GM18502 (cell line): Measurements from ENCODE around the gene ARRB1.

Experiments used
- ATAC-seq: cut with Tn5 transposase; IDR thresholded peaks from one replicate; pipeline ENCODE4 v1.9.1; 2021; ENCODE audit warnings: mild to moderate bottlenecking; ENCODE audit not compliant: unreplicated experiment, poor library complexity

ARRB1 gene

GRCh38 chr11:75325713-75326438 is 25.6 kb downstream of the ARRB1 start:
- ATAC-seq = no peak

GRCh38 chr11:75324740-75325139 is 26.7 kb downstream of the ARRB1 start:
- ATAC-seq = no peak

GRCh38 chr11:75324189-75324588 is 27.3 kb downstream of the ARRB1 start:
- no peak for ATAC-seq

- no peak for ATAC-seq
Measured at GRCh38 chr11:75323609-75324008, 27.9 kb downstream of the ARRB1 start.

GRCh38 chr11:75320643-75321042 is 30.8 kb downstream of the ARRB1 start:
- ATAC-seq = no peak

GRCh38 chr11:75320046-75320618 is 31.3 kb downstream of the ARRB1 start:
- no peak for ATAC-seq

- no peak for ATAC-seq
Measured at GRCh38 chr11:75319035-75319877, 32.2 kb downstream of the ARRB1 start.

GRCh38 chr11:75317446-75318122 is 33.9 kb downstream of the ARRB1 start:
- ATAC-seq = no peak

- ATAC-seq = no peak
Measured at GRCh38 chr11:75315439-75315805, 36.0 kb downstream of the ARRB1 start.

GRCh38 chr11:75314771-75315438 is 36.6 kb downstream of the ARRB1 start:
- no peak for ATAC-seq

GRCh38 chr11:75313513-75314272 is 37.8 kb downstream of the ARRB1 start:
- no peak for ATAC-seq

GRCh38 chr11:75312346-75312745 is 39.1 kb downstream of the ARRB1 start:
- ATAC-seq = no peak

- no peak for ATAC-seq
Measured at GRCh38 chr11:75311858-75312288, 39.6 kb downstream of the ARRB1 start.

- no peak for ATAC-seq
Measured at GRCh38 chr11:75308986-75309385, 42.5 kb downstream of the ARRB1 start.

- ATAC-seq = no peak
Measured at GRCh38 chr11:75308116-75308515, 43.3 kb downstream of the ARRB1 start.

- ATAC-seq = no peak
Measured at GRCh38 chr11:75307058-75307457, 44.4 kb downstream of the ARRB1 start.

GRCh38 chr11:75306529-75306928 is 44.9 kb downstream of the ARRB1 start:
- no peak for ATAC-seq

- no peak for ATAC-seq
Measured at GRCh38 chr11:75305993-75306392, 45.5 kb downstream of the ARRB1 start.

- no peak for ATAC-seq
Measured at GRCh38 chr11:75305452-75305851, 46.0 kb downstream of the ARRB1 start.
